WERI-Rb-1 (cell line): ENCODE results near the gene DYNC1LI1.

ENCODE experiments used
- DNase-seq: peaks from one replicate; pipeline ENCODE4 v3.0.0-alpha.2; 2020
- H3K27ac ChIP-seq: fragments of 250-450 bp; sonication (Bioruptor Pico); 2 replicates; pipeline ENCODE4 v1.5.1; 2020; ENCODE audit warnings: mild to moderate bottlenecking, moderate library complexity
- H3K27me3 ChIP-seq: fragments of 250-450 bp; sonication (Bioruptor Pico); 2 replicates; pipeline ENCODE4 v1.5.1; 2021; ENCODE audit warnings: mild to moderate bottlenecking, low read depth, moderate library complexity; ENCODE audit not compliant: insufficient read depth, severe bottlenecking
- H3K36me3 ChIP-seq: fragments of 250-450 bp; sonication (Bioruptor Pico); 2 replicates; pipeline ENCODE4 v1.5.1; 2020; ENCODE audit warnings: mild to moderate bottlenecking, moderate library complexity
- H3K4me3 ChIP-seq: 2 replicates; pipeline ENCODE4 v1.5.1; 2011; ENCODE audit warnings: low read depth, mild to moderate bottlenecking, control low read depth, low read length
- H3K9me3 ChIP-seq: fragments of 250-450 bp; sonication (Bioruptor Pico); 2 replicates; pipeline ENCODE4 v1.5.1; 2021; ENCODE audit warnings: mild to moderate bottlenecking, moderate library complexity; ENCODE audit not compliant: severe bottlenecking
- TF ChIP-seq, protein P1 (sequence below): IDR thresholded peaks from 2 replicates; pipeline ENCODE4 v1.5.1; 2011; ENCODE audit warnings: low read depth, mild to moderate bottlenecking, control low read depth, inconsistent platforms, low read length

DYNC1LI1 gene

GRCh38 chr3:32593903-32594525 lies 23.4 kb upstream of the DYNC1LI1 start:
- no peaks in the 10 kb centered on the region for H3K27me3 ChIP-seq
- H3K4me3 ChIP-seq: no peak overlapping the region
- TF ChIP-seq, protein P1, sequence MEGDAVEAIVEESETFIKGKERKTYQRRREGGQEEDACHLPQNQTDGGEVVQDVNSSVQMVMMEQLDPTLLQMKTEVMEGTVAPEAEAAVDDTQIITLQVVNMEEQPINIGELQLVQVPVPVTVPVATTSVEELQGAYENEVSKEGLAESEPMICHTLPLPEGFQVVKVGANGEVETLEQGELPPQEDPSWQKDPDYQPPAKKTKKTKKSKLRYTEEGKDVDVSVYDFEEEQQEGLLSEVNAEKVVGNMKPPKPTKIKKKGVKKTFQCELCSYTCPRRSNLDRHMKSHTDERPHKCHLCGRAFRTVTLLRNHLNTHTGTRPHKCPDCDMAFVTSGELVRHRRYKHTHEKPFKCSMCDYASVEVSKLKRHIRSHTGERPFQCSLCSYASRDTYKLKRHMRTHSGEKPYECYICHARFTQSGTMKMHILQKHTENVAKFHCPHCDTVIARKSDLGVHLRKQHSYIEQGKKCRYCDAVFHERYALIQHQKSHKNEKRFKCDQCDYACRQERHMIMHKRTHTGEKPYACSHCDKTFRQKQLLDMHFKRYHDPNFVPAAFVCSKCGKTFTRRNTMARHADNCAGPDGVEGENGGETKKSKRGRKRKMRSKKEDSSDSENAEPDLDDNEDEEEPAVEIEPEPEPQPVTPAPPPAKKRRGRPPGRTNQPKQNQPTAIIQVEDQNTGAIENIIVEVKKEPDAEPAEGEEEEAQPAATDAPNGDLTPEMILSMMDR: no peak
- H3K27ac ChIP-seq: no peak overlapping the region
- no peaks in the 10 kb centered on the region for H3K36me3 ChIP-seq
- DNase-seq: no peak
- H3K9me3 ChIP-seq: no peaks in the 10 kb centered on the region

GRCh38 chr3:32592696-32593353 lies 22.2 kb upstream of the DYNC1LI1 start:
- DNase-seq: no peak
- Histone ChIP-seq H3K27me3 (no peaks in the 10 kb centered on the region), H3K27ac (no peak overlapping the region), H3K9me3 (no peaks in the 10 kb centered on the region), H3K36me3 (no peaks in the 10 kb centered on the region), H3K4me3 (no peak overlapping the region)
- TF ChIP-seq, protein P1: no peak

DNA sequence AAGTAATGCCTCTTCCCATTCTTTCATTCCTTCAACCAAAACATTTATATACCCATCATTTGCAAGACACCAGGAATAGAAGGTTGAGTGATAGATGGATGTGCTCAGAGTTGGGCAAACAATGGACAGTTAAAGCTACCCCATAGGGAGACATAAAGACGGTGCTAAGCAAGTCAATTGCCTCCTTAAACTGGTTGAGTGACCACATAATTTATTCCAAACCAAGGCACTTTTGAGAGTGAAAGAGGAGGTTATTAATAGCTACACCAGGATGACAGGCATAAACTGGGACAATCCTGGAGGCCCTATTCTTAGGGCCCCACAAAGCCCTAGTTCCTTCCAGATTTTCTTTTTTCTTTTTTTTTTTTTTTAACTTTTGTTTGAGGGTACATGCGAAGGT lies 21.4 kb upstream of the DYNC1LI1 start:
- H3K4me3 ChIP-seq: no peak overlapping the region
- no peak overlapping the region for H3K27ac ChIP-seq
- H3K36me3 ChIP-seq: no peaks in the 10 kb centered on the region
- TF ChIP-seq, protein P1: no peak
- no peak for DNase-seq
- no peaks in the 10 kb centered on the region for H3K9me3 ChIP-seq
- H3K27me3 ChIP-seq: no peaks in the 10 kb centered on the region

DNA sequence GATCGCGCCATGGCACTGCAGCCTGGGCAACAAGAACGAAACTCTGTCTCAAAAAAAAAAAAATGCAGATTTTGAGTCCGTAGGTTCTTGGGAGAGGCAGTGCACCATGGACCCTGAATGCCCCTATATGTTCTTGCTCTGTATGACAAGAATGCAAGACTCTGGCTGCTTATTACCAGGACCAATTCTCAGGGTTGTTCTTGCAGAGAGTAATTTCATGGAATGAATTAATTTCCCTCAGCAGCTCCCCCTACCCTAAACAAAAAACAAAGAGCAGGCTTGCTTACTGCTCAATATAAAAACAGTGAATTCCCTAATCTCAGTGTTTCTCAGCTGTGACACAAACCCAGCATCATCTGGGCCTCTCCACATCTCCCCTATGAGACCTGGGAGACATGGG lies 20.5 kb upstream of the DYNC1LI1 start:
- no peak for DNase-seq
- Histone ChIP-seq H3K4me3 (no peak overlapping the region), H3K36me3 (no peaks in the 10 kb centered on the region), H3K9me3 (no peaks in the 10 kb centered on the region), H3K27ac (no peak overlapping the region), H3K27me3 (no peaks in the 10 kb centered on the region)
- TF ChIP-seq, protein P1: no peak

DNA sequence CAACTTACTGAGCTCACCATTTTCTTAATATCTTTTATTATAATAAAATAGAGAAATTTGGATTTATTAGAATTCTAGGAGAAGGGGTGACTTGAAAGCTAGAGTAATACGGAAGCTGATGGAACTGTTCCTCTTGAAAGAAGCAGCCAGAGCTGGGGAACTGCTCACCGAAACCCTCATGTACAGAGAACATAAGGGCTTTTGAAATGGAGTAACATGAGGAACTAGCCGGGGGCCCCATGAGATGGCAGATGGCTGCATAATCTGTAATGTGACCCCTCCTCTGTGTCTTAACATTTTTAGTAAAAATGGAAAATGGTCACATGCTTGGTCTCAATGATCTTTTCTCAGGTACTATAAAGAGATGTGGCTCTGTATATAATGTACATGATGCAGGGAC lies 15.7 kb upstream of the DYNC1LI1 start:
- Histone ChIP-seq H3K9me3 (no peaks in the 10 kb centered on the region), H3K4me3 (no peak overlapping the region), H3K36me3 (no peaks in the 10 kb centered on the region), H3K27ac (no peak overlapping the region), H3K27me3 (no peaks in the 10 kb centered on the region)
- TF ChIP-seq, protein P1: no peak
- DNase-seq: no peak

DNA sequence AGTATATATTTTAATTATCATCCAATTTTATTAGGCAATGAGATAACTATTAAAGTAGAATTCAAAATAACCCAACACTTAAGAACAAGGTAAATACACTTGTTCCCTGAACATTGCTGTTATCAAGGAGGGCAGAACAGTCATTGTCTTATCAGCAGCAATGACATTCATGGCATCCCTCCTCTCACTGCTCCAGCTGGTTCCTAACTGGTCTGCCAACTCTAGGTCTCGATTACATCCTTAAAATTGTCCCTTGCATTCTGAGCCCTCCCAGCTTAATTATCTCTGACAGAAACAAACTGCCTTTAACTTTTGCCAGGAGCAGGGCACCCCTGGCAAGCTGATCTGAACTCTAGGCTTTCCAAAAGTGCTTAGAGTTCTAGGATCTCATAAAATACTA lies 14.0 kb upstream of the DYNC1LI1 start:
- no peaks in the 10 kb centered on the region for H3K9me3 ChIP-seq
- H3K4me3 ChIP-seq: no peak overlapping the region
- no peaks in the 10 kb centered on the region for H3K27me3 ChIP-seq
- H3K36me3 ChIP-seq: no peaks in the 10 kb centered on the region
- TF ChIP-seq, protein P1: no peak
- DNase-seq: no peak
- no peak overlapping the region for H3K27ac ChIP-seq
